A673 (cell line): ENCODE results near the gene PDE10A. TPM values are rescaled to one million over a fixed set of nuclear protein-coding genes. Genes with fewer than 3 reads are reported as not detected.

Source experiments
- BruUV-seq: library from RNA; stranded (reverse); fragments of 400-500 nt; replicated peaks from 2 replicates; lab custom pipeline; 2021; lab: Mats Ljungman, UMichigan
- CTCF ChIA-PET: fragments of 300-600 bp; sonication (Branson Sonifier 250); formaldehyde crosslinking; loops from one replicate; lab custom pipeline; 2022; ENCODE audit warnings: antibody characterized with exemption; lab: Charles Lee
- POLR2A ChIA-PET: fragments of 300-600 bp; sonication (Branson Sonifier 250); formaldehyde crosslinking; loops from one replicate; lab custom pipeline; 2022; ENCODE audit warnings: antibody characterized with exemption; ENCODE audit not compliant: low non-redundant PET; lab: Charles Lee
- DNase-seq: peaks from one replicate; pipeline ENCODE4 v3.0.0-alpha.2; 2015; ENCODE audit warnings: low spot score
- H3K27ac ChIP-seq: fragments of 200-600 bp; sonication (generic); 2 replicates; pipeline ENCODE4 v1.5.1; 2016; ENCODE audit warnings: mixed run types, low read depth, mild to moderate bottlenecking, mixed read lengths, antibody characterized with exemption, low read length; ENCODE audit not compliant: poor library complexity, severe bottlenecking
- H3K27me3 ChIP-seq: fragments of 200-600 bp; sonication (generic); replicated peaks from 2 replicates; pipeline ENCODE4 v1.6.1; 2017; ENCODE audit warnings: mixed run types, low read depth, mild to moderate bottlenecking, mixed read lengths, antibody characterized with exemption, low read length; ENCODE audit not compliant: insufficient read depth, poor library complexity
- H3K36me3 ChIP-seq: fragments of 200-600 bp; sonication (generic); 2 replicates; pipeline ENCODE4 v1.6.1; 2016; ENCODE audit warnings: mixed run types, mild to moderate bottlenecking, mixed read lengths, antibody characterized with exemption, low read length; ENCODE audit not compliant: insufficient read depth, poor library complexity, severe bottlenecking
- H3K4me1 ChIP-seq: fragments of 200-600 bp; sonication (generic); 2 replicates; pipeline ENCODE4 v1.6.1; 2017; ENCODE audit warnings: mixed run types, mild to moderate bottlenecking, mixed read lengths, antibody characterized with exemption, low read length; ENCODE audit not compliant: insufficient read depth, poor library complexity, severe bottlenecking
- H3K4me3 ChIP-seq: fragments of 200-600 bp; sonication (generic); 2 replicates; pipeline ENCODE4 v1.5.1; 2016; ENCODE audit warnings: low read depth, mixed run types, mild to moderate bottlenecking, mixed read lengths, low read length; ENCODE audit not compliant: poor library complexity, severe bottlenecking
- H3K9me3 ChIP-seq: fragments of 200-600 bp; sonication (generic); 2 replicates; pipeline ENCODE4 v1.6.1; 2016; ENCODE audit warnings: mixed run types, low read depth, mild to moderate bottlenecking, mixed read lengths, antibody characterized with exemption, low read length; ENCODE audit not compliant: poor library complexity, severe bottlenecking
- CTCF ChIP-seq: fragments of 300-800, 200-600 bp; sonication (generic); conservative IDR thresholded peaks from 2 replicates; pipeline ENCODE4 v1.5.1; 2017; ENCODE audit warnings: low read depth, mild to moderate bottlenecking, antibody characterized with exemption, low read length, moderate library complexity, mixed read lengths
- EZH2 ChIP-seq: fragments of 200-600 bp; sonication (generic); IDR thresholded peaks from 2 replicates; pipeline ENCODE4 v1.6.1; 2017; ENCODE audit warnings: borderline replicate concordance, low read depth, mild to moderate bottlenecking, mixed read lengths, antibody characterized with exemption, low read length; ENCODE audit not compliant: poor library complexity, severe bottlenecking
- intact Hi-C: fragments of 100-400 bp; cut with micrococcal nuclease; formaldehyde crosslinking; loops from one replicate; pipeline ENCODE4 v1.10.0; 2022; ENCODE audit not compliant: unreplicated experiment
- total RNA-seq: library from RNA; stranded (reverse); gene quantifications from 2 replicates; pipeline ENCODE4 v1.2.3, GENCODE V29; 2021

Gene PDE10A
- total RNA-seq, 1 experiment from 2014 or later: 2.3 TPM

DNA sequence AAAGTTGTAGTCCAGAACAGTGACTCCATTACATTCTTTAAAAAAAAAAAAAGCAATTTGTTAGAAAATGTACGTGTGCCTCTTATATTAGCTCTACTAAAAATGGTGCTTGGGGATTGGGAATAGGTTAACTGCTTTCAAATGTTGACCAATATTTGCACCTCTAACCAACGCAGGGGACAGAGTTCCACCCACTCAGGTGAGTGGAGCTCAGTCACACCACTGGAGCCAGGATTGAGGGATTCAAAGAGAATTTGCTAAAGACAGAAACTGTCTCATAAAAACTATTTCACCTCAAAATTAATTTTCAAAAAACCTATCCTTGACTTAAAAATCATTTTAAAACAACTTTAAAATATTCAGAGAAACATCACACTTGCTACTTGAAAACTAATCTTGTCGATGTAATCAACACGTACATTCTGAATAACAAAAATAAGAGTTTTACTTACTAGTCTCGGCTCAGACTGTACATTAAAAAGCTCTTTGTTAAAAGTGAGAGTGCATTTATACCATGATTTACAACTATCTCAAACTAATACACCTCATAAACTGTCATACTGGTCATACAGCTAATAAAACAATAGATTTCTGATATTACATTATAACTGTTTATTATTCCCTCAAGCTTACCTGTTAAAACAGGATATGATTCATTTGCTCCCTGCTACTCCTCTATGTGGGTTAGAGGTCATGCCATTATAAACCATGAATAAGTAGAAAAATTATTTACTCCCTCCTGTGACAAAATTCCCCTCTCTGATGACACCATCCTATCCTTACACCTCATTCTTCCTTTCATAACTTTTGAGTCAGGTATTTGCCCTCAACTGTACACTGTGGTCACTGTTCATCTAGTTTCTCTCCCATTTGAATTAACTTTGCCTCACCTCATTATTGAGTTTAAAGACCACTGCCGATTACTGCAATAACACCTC, 88.6 kb downstream of the PDE10A start:
- no TSS peak for BruUV-seq
- no peak for DNase-seq
- POLR2A ChIA-PET: no interaction called here

GRCh38 chr6:165573671-165574070, 89.4 kb downstream of the PDE10A start:
- ChIA-PET POLR2A (no interaction called here), CTCF (no interaction called here)
- TF ChIP-seq CTCF: no peak
- TF ChIP-seq EZH2: no peak
- Histone ChIP-seq H3K4me3 (no peak overlapping the region), H3K4me1 (no peaks in the 10 kb centered on the region), H3K36me3 (no peaks in the 10 kb centered on the region), H3K27me3 (no peaks in the 10 kb centered on the region), H3K27ac (no peak overlapping the region), H3K9me3 (no peaks in the 10 kb centered on the region)
- intact Hi-C loops: no loop called here
- DNase-seq: peak; percentile 10
- BruUV-seq: no TSS peak

More for the DNA sequence above, 88.6 kb downstream of the PDE10A start:
- no peak overlapping the region for H3K27ac ChIP-seq
- H3K4me1 ChIP-seq: no peaks in the 10 kb centered on the region
- no peaks in the 10 kb centered on the region for H3K9me3 ChIP-seq
- CTCF ChIA-PET: no interaction called here
- intact Hi-C loops: no loop called here
- H3K4me3 ChIP-seq: no peak overlapping the region
- TF ChIP-seq CTCF (no peak), EZH2 (no peak)
- H3K36me3 ChIP-seq: no peaks in the 10 kb centered on the region
- H3K27me3 ChIP-seq: no peaks in the 10 kb centered on the region

GRCh38 chr6:165571721-165572132, 91.3 kb downstream of the PDE10A start:
- ChIA-PET CTCF (no interaction called here), POLR2A (no interaction called here)
- Histone ChIP-seq H3K4me1 (no peaks in the 10 kb centered on the region), H3K36me3 (no peaks in the 10 kb centered on the region), H3K9me3 (no peaks in the 10 kb centered on the region), H3K4me3 (no peak overlapping the region), H3K27me3 (no peaks in the 10 kb centered on the region), H3K27ac (no peak overlapping the region)
- intact Hi-C loops: no loop called here
- DNase-seq: no peak
- BruUV-seq: no TSS peak
- TF ChIP-seq EZH2: no peak
- no peak for TF ChIP-seq CTCF
